Measurements from ENCODE around the gene SLC25A41. TPM values are rescaled to one million over a fixed set of nuclear protein-coding genes. Genes with fewer than 3 reads are reported as not detected.

SLC25A41 gene
- total and polyA plus RNA-seq, 2 of the 8 experiments (the other 6 are each of a cell fraction or from before 2014, with no cell fraction given): 0.50 TPM; not detected in 1

GRCh38 chr19:6423499-6424194 lies 9.9 kb downstream of the SLC25A41 start:
- no peak overlapping the region for H2AFZ ChIP-seq (ENCODE audit: low read length)
- H3K9me3 ChIP-seq (ENCODE audit: insufficient read depth in 2 of 2, low read depth in 1 of 2, low read length in 1 of 2): peaks cover 0 to 5% of the 10 kb centered on the region in 2 experiments; a peak in 2 of 4 replicates
- ChIA-PET CTCF (ENCODE audit: partially characterized antibody) (interaction anchor here (1.0 kb wide), 1 partner anchor 47 kb away, joined by 3 read pairs; no protein-coding TSS in a partner anchor), POLR2A (ENCODE audit: partially characterized antibody) (interaction anchor here (0.7 to 4.2 kb wide), 18 partner anchors 9 to 340 kb away, joined by 3 to 26 read pairs (median 3); partner anchors contain the start of gene GTF2F1)
- 13% methylated on average over 16 of the region's 20 CpGs; no CpG with 5 or more reads in 1 of the 2 experiments for WGBS, 2 experiments (ENCODE audit: extremely low coverage in 1 of 2, insufficient coverage in 1 of 2, insufficient read length in 1 of 2, insufficient replicate concordance in 2 of 2, low coverage in 1 of 2, low lambda C conversion rate in 2 of 2, missing lambda C conversion rate in 1 of 2)
- no peak overlapping the region for H3K14ac ChIP-seq (ENCODE audit: insufficient read length)
- no peaks in the 10 kb centered on the region; a peak in 1 of 7 replicates for H3K27me3 ChIP-seq (replicated peaks in 1 of 4; ENCODE audit: control insufficient read depth in 3 of 4, extremely low read depth in 1 of 4, insufficient read depth in 3 of 4, low read length in 3 of 4)
- no peak overlapping the region for H3K4ac ChIP-seq (replicated peaks; ENCODE audit: insufficient read length, low read depth, low read length)
- DNase-seq (ENCODE audit: low read depth in 1 of 2, low spot score in 2 of 2) (peak in 1 of 2 experiments; percentile 53), FAIRE-seq (no peak)
- H3K27ac ChIP-seq (ENCODE audit: low read depth, low read length): peak overlapping the region; percentile 65
- H2BK12ac ChIP-seq (ENCODE audit: low read depth, low read length): no peak overlapping the region
- H3K36me3 ChIP-seq (ENCODE audit: control insufficient read depth in 2 of 4, insufficient read depth in 4 of 4, low read length in 3 of 4): peaks cover 26 to 37% (median 35%) of the 10 kb centered on the region in 4 experiments
- no peak overlapping the region for H3K23ac ChIP-seq (ENCODE audit: insufficient read length)
- peak; percentile 57 for TF ChIP-seq SAP30 (IDR thresholded peaks at IDR 0.05; ENCODE audit: insufficient read depth, insufficient replicate concordance, low read length)
- TF ChIP-seq RBBP5 (IDR thresholded peaks at IDR 0.05; ENCODE audit: borderline replicate concordance, low read depth, low read length): 0 out of 2 replicates have a peak, but pooled peaks have one; percentile 6
- TF ChIP-seq SIN3A (conservative IDR thresholded peaks at IDR 0.05 in 1 of 2, IDR thresholded peaks at IDR 0.05 in 1 of 2; ENCODE audit: low read depth in 1 of 2, low read length in 2 of 2): peak; percentile 17 to 64; a peak in 1 of 4 replicates
- no peak for TF ChIP-seq SP2 (IDR thresholded peaks at IDR 0.05; ENCODE audit: low read length)
- TF ChIP-seq CHD2 (IDR thresholded peaks at IDR 0.05; ENCODE audit: low read length): no peak
- no peak for TF ChIP-seq CBX5 (IDR thresholded peaks at IDR 0.05; ENCODE audit: low read depth, low read length)
- no peak for TF ChIP-seq ASH2L (IDR thresholded peaks at IDR 0.05; ENCODE audit: low read length)
- no peak for TF ChIP-seq EZH2 (IDR thresholded peaks at IDR 0.05; ENCODE audit: low read depth, low read length, severe bottlenecking)
- TF ChIP-seq POU5F1 (IDR thresholded peaks at IDR 0.05; ENCODE audit: low read depth, low read length): no peak
- peaks cover 34 to 55% of the 10 kb centered on the region in 2 experiments for H3K79me2 ChIP-seq (ENCODE audit: control insufficient read depth in 1 of 2, insufficient read depth in 2 of 2, low read length in 2 of 2)
- peaks cover 11% of the 10 kb centered on the region for H3K79me1 ChIP-seq (ENCODE audit: low read depth, low read length)
- peaks cover 8% of the 10 kb centered on the region for H3K23me2 ChIP-seq (ENCODE audit: low read depth, low read length)
- H3K56ac ChIP-seq (replicated peaks; ENCODE audit: insufficient read length, low read depth, low read length): peak overlapping the region; percentile 77
- peaks cover 0 to 4% (median 0%) of the 10 kb centered on the region in 4 experiments; a peak in 2 of 7 replicates for H3K4me1 ChIP-seq (replicated peaks in 1 of 4; ENCODE audit: control insufficient read depth in 3 of 4, insufficient read depth in 4 of 4, low read length in 3 of 4)
- H3K4me2 ChIP-seq (ENCODE audit: insufficient read depth in 1 of 2, low read depth in 2 of 2, low read length in 2 of 2): peak overlapping the region; percentile 90 to 95
- H2BK20ac ChIP-seq (ENCODE audit: low read length): no peak overlapping the region
- H4K91ac ChIP-seq (replicated peaks; ENCODE audit: insufficient read length, low read length): peak overlapping the region; percentile 73
- peak overlapping the region; percentile 60 for H3K18ac ChIP-seq (ENCODE audit: extremely low read depth, low read length)
- H3K9ac ChIP-seq (replicated peaks in 1 of 4; ENCODE audit: extremely low read depth in 1 of 4, low read depth in 3 of 4, low read length in 3 of 4): peak overlapping the region; percentile 68 to 98 (median 78)
- H2AK5ac ChIP-seq (ENCODE audit: low read depth, low read length): 0 out of 2 replicates have a peak overlapping the region, but pooled peaks have one; percentile 5
- peaks cover 45 to 52% of the 10 kb centered on the region in 2 experiments for H4K20me1 ChIP-seq (replicated peaks in 1 of 2; ENCODE audit: control insufficient read depth in 1 of 2, insufficient read depth in 2 of 2, low read length in 2 of 2)
- peak overlapping the region; percentile 71; the same call in 1 of the 2 replicates for H2BK5ac ChIP-seq (ENCODE audit: low read depth, low read length)
- no peak overlapping the region for H2BK15ac ChIP-seq (ENCODE audit: low read length)
- no peak overlapping the region for H2BK120ac ChIP-seq (replicated peaks; ENCODE audit: low read depth, low read length)
- peak overlapping the region; percentile 15 for H4K5ac ChIP-seq (ENCODE audit: insufficient read length, low read depth, low read length)
- H4K8ac ChIP-seq (ENCODE audit: extremely low read depth, insufficient read depth, low read length): no peak overlapping the region
- H3K4me3 ChIP-seq (ENCODE audit: extremely low read depth in 1 of 4, insufficient read depth in 2 of 4, low read depth in 3 of 4, low read length in 4 of 4): peak overlapping the region; percentile 77 to 100 (median 96)

All from H1 (cell line).